Measurements from ENCODE around the gene HAGH.

DNA sequence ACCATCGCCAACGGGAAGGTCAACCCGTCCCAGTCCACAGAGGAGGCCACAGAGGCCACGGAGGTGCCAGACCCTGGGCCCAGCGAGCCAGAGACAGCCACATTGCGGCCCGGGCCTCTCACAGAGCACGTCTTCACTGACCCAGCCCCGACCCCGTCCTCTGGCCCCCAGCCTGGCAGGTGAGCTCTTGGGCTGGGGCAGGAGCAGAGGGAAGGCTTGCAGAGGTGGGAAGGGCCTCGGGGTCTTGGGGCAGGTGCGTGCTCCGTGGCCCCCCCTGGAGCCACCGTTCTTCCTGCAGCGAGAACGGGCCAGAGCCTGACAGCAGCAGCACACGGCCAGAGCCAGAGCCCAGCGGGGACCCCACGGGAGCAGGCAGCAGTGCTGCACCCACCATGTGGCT, 60.4 kb downstream of the HAGH start:
- TF ChIP-seq POLR2A (IDR thresholded peaks at IDR 0.05; ENCODE audit: low read depth, low read length) (no peak), POLR2AphosphoS5 (IDR thresholded peaks at IDR 0.05; ENCODE audit: low read depth, low read length) (no peak), TAF1 (IDR thresholded peaks at IDR 0.05; ENCODE audit: borderline replicate concordance, low read depth, low read length) (no peak)
